Measurements from ENCODE around the gene NECAB2. TPM values are rescaled to one million over a fixed set of nuclear protein-coding genes. Genes with fewer than 3 reads are reported as not detected.

Gene NECAB2
- total RNA-seq, 4 donors from 2014 or later = 0.65 TPM; not detected in 3

DNA sequence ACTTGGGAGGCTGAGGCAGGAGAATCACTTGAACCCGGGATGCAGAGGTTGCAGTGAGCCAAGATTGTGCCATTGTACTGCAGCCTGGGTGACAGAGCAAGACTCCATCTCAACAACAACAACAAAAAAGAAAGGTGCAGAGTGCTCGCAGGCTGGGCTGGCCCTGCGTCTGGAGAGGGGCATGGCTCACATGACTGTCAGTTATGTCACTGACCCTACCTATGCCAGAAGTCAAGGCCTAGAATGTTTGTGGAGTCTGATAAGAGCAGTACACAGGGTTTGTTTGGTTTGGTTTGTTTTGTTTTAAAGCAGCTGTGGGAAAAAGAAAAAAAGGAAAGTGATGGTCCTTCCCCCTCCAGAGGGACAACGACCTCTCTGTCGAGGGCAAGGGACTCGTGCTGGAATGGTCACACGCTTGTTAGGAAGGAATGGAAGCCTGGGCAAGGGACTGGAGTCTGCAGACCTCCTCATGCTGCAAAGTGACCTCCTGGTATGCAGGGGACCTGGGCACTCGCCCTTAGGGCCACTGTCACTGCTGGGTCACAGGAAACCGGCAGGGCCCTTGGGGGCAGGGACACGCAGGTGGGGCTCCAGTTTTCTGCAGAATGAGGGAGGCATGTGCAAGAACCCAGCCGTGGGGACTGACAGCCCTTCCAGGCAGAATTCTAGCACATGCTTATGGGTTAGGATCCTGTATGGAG lies 25.1 kb upstream of the NECAB2 start:
- DNase-seq (ENCODE audit: low spot score) (no peak), ATAC-seq (ENCODE audit: low FRiP score) (no peak)
- TF ChIP-seq, protein P1, sequence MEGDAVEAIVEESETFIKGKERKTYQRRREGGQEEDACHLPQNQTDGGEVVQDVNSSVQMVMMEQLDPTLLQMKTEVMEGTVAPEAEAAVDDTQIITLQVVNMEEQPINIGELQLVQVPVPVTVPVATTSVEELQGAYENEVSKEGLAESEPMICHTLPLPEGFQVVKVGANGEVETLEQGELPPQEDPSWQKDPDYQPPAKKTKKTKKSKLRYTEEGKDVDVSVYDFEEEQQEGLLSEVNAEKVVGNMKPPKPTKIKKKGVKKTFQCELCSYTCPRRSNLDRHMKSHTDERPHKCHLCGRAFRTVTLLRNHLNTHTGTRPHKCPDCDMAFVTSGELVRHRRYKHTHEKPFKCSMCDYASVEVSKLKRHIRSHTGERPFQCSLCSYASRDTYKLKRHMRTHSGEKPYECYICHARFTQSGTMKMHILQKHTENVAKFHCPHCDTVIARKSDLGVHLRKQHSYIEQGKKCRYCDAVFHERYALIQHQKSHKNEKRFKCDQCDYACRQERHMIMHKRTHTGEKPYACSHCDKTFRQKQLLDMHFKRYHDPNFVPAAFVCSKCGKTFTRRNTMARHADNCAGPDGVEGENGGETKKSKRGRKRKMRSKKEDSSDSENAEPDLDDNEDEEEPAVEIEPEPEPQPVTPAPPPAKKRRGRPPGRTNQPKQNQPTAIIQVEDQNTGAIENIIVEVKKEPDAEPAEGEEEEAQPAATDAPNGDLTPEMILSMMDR (IDR thresholded peaks at IDR 0.05) = no peak

DNA sequence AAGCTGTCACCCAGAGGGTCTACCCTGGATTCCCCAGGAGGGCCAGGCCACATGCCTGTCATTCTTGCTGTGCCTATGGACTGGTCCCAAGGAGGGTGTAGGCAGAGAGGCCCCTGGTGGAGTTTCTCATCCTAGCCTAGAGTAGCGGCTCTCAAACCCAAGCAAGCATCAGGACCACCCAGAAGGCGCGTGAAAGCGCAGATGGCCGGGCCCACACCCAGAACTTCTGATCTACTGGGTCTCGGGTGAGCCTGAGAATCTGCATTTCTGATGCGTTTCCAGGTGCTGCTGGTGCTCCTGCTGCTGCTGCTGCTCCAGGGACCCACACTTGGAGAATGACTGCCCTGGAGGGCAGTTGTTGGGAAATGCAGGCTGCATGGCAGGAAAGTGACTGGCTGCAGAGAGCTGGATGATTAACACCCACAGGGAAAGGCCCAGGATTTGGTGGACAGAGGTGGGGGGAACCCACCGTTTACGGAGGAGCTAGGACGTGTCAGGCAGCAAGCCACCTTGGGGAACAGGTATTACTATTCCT lies 24.5 kb upstream of the NECAB2 start:
- TF ChIP-seq, protein P1 (IDR thresholded peaks at IDR 0.05) = no peak
- ATAC-seq (ENCODE audit: low FRiP score) = no peak
- DNase-seq (ENCODE audit: low spot score) = no peak

DNA sequence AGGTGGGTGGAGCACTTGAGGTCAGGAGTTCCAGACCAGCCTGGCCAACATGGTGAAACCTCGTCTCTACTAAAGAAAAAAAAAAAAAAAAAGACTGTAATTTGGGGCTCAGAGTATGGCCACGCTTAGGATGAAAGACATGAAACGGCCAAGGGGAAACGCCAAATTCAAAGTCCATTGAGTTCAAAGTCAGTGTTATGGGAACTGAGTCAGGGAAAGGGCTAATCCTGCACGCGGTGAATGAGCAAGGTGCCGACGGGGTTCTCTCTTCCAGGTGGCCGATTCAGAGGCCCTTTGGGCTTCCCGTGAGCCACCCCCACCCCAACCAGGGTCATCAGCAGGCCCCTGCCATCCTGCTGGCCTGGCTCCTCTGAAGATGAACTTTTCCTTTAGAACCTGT lies 22.5 kb upstream of the NECAB2 start:
- TF ChIP-seq, protein P1 (IDR thresholded peaks at IDR 0.05) = no peak
- ATAC-seq (ENCODE audit: low FRiP score) (no peak), DNase-seq (ENCODE audit: low spot score) (no peak)

DNA sequence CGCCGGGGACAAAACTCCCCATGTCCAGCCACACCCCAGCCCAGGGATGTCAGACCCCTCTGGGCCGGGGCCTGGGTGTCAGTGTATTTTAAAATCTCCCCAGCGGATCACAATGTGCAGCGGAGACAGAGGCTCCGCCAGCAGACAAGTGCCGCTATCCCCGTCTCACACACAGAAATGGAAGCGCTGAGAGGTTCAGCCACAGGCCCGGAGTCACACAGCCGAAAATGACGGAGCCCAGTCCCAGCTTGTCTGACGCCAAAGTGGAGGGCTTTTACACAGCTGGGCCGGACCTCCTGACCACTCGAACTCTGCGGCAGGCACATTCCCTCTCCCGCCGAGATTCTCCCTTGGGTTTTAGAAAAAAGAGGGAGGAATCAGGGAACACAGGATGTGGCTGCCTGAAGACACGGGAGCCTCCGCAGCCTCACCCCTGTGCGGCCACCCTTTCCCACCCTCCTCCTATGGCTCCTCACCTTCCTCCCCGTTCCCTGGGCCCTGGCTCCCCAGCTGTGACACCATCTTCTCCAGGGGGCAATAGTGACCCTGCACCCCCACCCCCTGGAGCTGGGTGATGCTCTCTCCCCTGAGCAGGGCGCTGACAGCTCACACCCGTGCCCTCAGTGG lies 21.8 kb upstream of the NECAB2 start:
- TF ChIP-seq, protein P1 (IDR thresholded peaks at IDR 0.05) = no peak
- no peak for ATAC-seq (ENCODE audit: low FRiP score)
- no peak for DNase-seq (ENCODE audit: low spot score)

DNA sequence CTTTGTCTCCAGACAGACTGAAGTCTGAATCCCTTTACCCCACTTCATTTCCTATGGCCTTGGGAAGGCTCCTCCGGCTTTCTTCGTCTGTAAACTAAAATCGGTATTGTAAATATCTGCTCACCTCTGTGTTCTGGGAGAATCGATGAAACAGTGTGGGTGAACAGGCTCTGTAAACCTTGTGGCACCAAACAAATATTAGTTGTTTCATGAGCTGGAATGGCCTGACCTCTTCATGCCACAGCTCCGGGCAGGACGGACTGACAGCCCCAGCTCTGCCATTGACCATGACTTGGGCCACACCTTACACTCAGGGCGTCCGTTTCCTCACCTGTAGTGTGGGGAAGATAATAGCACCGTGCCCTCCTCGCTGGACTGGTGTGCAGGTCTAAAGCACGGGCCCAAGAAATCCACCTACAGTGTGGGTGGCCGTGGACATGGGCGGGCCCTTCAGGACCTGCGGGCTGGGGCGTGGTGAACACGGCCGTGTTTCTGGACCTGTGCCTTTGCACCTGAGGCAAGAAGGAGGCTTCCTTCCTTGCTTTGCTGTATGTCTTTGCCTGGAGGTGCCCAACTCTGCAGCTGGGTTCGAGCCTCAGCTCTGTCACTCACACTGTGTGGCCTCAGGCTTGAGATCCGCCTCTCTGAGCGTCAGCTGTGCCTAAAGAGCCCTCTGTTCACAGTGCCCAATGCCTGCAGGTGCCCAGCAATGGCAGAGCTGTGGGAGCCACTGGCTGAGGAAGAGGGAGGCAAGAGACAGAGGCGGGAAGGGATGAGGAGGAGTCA lies 21.1 kb upstream of the NECAB2 start:
- DNase-seq (ENCODE audit: low spot score) = no peak
- ATAC-seq (ENCODE audit: low FRiP score) = no peak
- TF ChIP-seq, protein P1 (IDR thresholded peaks at IDR 0.05) = no peak

DNA sequence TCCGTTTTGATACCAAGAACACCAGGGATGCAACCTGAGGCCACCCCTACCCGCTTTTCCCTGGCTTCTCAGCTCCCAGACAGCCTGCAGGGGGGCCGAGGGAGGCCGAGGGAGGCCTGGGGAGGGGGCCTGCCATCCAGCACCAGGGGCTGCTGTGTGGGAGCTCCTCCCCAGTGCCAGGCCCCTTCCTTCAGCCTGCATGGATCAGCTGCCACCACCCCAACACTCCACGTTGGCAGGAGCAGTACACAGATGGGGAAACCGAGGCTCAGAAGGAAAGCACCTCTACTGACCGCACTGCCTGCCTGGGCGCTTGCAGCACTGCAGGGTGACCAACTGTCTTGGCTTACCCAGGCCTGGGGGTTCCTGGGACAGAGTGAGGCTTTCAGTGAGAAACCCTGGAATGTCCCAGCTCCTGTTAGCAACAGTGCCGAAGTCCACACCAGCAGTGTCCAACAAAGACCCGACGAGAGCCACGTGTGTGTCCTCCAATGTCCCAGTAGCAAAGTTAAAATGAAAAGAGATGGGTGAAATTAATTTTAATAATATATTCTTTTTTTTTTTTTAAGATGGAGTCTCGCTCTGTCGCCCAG lies 20.3 kb upstream of the NECAB2 start:
- TF ChIP-seq, protein P1 (IDR thresholded peaks at IDR 0.05) = no peak
- DNase-seq (ENCODE audit: low spot score) (no peak), ATAC-seq (ENCODE audit: low FRiP score) (no peak)
